Lung (tissue), 12 donors: ENCODE results near the gene FBN3. TPM values are rescaled to one million over a fixed set of nuclear protein-coding genes. Genes with fewer than 3 reads are reported as not detected.
"Not testable (repeated sequence)": the region's sequence is repeated elsewhere in the genome, so short reads cannot be mapped to it uniquely, and the experiment has no call there.

Experiments used
- ATAC-seq: fragments of 200-7000 bp; cut with Tn5 transposase; one replicate; pipeline ENCODE4 v1.9.1; 2020; ENCODE audit warnings: moderate number of reproducible peaks; ENCODE audit not compliant: insufficient read depth, low FRiP score
- DNase-seq, 3 donors: peaks; one replicate each; pipeline ENCODE4 v3.0.0-alpha.2; 2013 to 2017
- H3K27ac ChIP-seq, 2 donors: one replicate each; pipeline ENCODE4 v1.5.1; 2013; ENCODE audit warnings: mild to moderate bottlenecking in 2 of 2, moderate library complexity in 2 of 2, control low read depth in 1 of 2, inconsistent platforms in 1 of 2, low read depth in 1 of 2, low read length in 1 of 2
- H3K27me3 ChIP-seq, 3 donors: one replicate each; pipeline ENCODE4 v1.5.1; 2013; ENCODE audit warnings: low read length in 2 of 3; ENCODE audit not compliant: control insufficient read depth in 3 of 3, insufficient read depth in 3 of 3
- H3K36me3 ChIP-seq, 4 donors: one replicate each; pipeline ENCODE4 v1.5.1; 2013; ENCODE audit warnings: low read length in 4 of 4, mild to moderate bottlenecking in 1 of 4, moderate library complexity in 1 of 4; ENCODE audit not compliant: control insufficient read depth in 4 of 4, insufficient read depth in 4 of 4
- H3K4me1 ChIP-seq, 5 donors: one replicate each; pipeline ENCODE4 v1.5.1; 2013; ENCODE audit warnings: low read length in 5 of 5, mild to moderate bottlenecking in 2 of 5, moderate library complexity in 1 of 5; ENCODE audit not compliant: control insufficient read depth in 5 of 5, insufficient read depth in 5 of 5
- H3K4me3 ChIP-seq: one replicate; pipeline ENCODE4 v1.5.1; 2013; ENCODE audit warnings: mild to moderate bottlenecking, control low read depth, moderate library complexity
- H3K9ac ChIP-seq, 2 donors: one replicate each; pipeline ENCODE4 v1.5.1; 2013; ENCODE audit warnings: low read length in 2 of 2, control low read depth in 1 of 2; ENCODE audit not compliant: insufficient read depth in 1 of 2
- H3K9me3 ChIP-seq, 4 donors: one replicate each; pipeline ENCODE4 v1.5.1; 2013; ENCODE audit warnings: low read length in 3 of 4, mild to moderate bottlenecking in 1 of 4, moderate library complexity in 1 of 4; ENCODE audit not compliant: control insufficient read depth in 4 of 4, insufficient read depth in 3 of 4
- CTCF ChIP-seq: IDR thresholded peaks from 2 replicates; pipeline ENCODE4 v1.5.1; 2012; ENCODE audit warnings: mild to moderate bottlenecking; ENCODE audit errors: control extremely low read depth, extremely low read depth
- WGBS, 2 donors: extraction: QIAGEN DNeasy Blood & Tissue Kit; methylation state at CpG; one replicate each; pipeline ENCODE4 v1.1.7; 2013; 5-methylcytosine and 5-hydroxymethylcytosine counted together
- polyA plus RNA-seq, 2 donors: library from polyadenylated mRNA; stranded (reverse); fragments of 200-250 nt; gene quantifications; one replicate each; pipeline ENCODE4 v1.2.1, GENCODE V29; 2013
- total RNA-seq, 2 donors: library from RNA; depleted of rRNA in 1 of 2; stranded (reverse); fragments of >200 nt in 1 of 2; gene quantifications; one replicate each; pipeline ENCODE4 v1.2.1, GENCODE V29; 2014 to 2021
- donor health status: control.
- donor health status: control.
- donor health status: Bipolar disorder and iron deficiency.
- donor health status: healthy.
- donor health status: DM: yes; HTN: yes; CAD: no.

The FBN3 gene
- total and polyA plus RNA-seq, 4 donors: 0.32 to 26.4 (median 2.1) TPM

GRCh38 chr19:8163759-8164158 lies 14.4 kb upstream of the FBN3 start:
- Histone ChIP-seq H3K9ac (no peak overlapping the region), H3K36me3 (no peaks in the 10 kb centered on the region), H3K4me3 (no peak overlapping the region), H3K9me3 (no peaks in the 10 kb centered on the region), H3K4me1 (no peaks in the 10 kb centered on the region), H3K27me3 (no peaks in the 10 kb centered on the region), H3K27ac (no peak overlapping the region)
- ATAC-seq (no peak), DNase-seq (peak; percentile 49 to 52 (median 50))
- TF ChIP-seq CTCF: no peak
- WGBS, 2 donors: 53 to 68% methylated on average over 7 of the region's 7 CpGs

DNA sequence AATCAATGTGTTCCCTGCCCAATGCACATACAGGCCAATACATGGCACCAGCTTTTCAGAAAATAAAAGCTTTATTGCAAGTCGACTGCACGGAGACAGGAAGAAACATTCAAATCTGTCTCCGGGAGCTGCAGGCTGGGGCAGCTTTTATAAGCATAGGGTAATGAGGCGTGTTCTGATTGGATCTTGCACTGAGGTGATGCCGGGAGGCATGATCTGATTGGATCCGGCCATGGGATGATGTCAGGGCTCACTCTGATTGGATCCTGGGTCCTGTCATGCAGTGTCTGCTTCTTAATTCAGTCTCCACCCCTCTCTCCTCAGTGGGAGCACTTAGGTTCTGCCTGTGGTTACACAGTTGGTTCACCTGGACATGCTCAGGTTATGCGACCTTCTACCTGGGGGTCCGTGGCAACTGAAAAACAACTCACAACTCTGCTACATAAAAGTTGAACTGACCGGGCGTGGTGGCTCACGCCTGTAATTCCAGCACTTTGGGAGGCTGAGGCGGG lies 11.8 kb upstream of the FBN3 start:
- no peaks in the 10 kb centered on the region for H3K4me1 ChIP-seq
- no peak for TF ChIP-seq CTCF
- H3K9ac ChIP-seq: no peak overlapping the region
- no peaks in the 10 kb centered on the region for H3K27me3 ChIP-seq
- H3K27ac ChIP-seq: no peak overlapping the region
- H3K36me3 ChIP-seq: no peaks in the 10 kb centered on the region
- H3K4me3 ChIP-seq: no peak overlapping the region
- no peaks in the 10 kb centered on the region for H3K9me3 ChIP-seq
- DNase-seq (peak in 2 of 3 donors; percentile 42 to 45), ATAC-seq (peak; percentile 34)
- 66 to 72% methylated on average over 12 of the region's 12 CpGs for WGBS, 2 donors

- WGBS, 2 donors: 77 to 94% methylated on average over 5 of the region's 5 CpGs
- DNase-seq, H3K27ac ChIP-seq, H3K9ac ChIP-seq, H3K36me3 ChIP-seq, H3K9me3 ChIP-seq, H3K4me3 ChIP-seq, H3K27me3 ChIP-seq, ATAC-seq: not testable (repeated sequence)
- H3K4me1 ChIP-seq: peaks cover 0 to 10% (median 4%) of the 10 kb centered on the region in 5 donors
These were observed 9.9 kb upstream of the FBN3 start for GRCh38 chr19:8159322-8159721.

- H3K36me3 ChIP-seq: no peaks in the 10 kb centered on the region
- ATAC-seq (no peak), DNase-seq (peak; percentile 57 to 88 (median 82))
- H3K9me3 ChIP-seq: no peaks in the 10 kb centered on the region
- no peak overlapping the region for H3K4me3 ChIP-seq
- H3K27ac ChIP-seq: no peak overlapping the region
- peaks cover 0 to 10% (median 4%) of the 10 kb centered on the region in 5 donors for H3K4me1 ChIP-seq
- H3K27me3 ChIP-seq: no peaks in the 10 kb centered on the region
- no peak overlapping the region for H3K9ac ChIP-seq
- TF ChIP-seq CTCF: peak; percentile 77
- WGBS, 2 donors: 40 to 45% methylated on average over 14 of the region's 14 CpGs
These were observed 9.2 kb upstream of the FBN3 start for GRCh38 chr19:8158411-8159074.
